Activated CD8-positive, alpha-beta memory T cell treated with anti-CD3 and anti-CD28 coated beads, Interleukin-2, amount 10 ng/mL, durations not matched to agents 7 days and 5 days (primary cell): ENCODE measurements around the gene KCNH8. TPM values are rescaled to one million over a fixed set of nuclear protein-coding genes. Genes with fewer than 3 reads are reported as not detected.

Experiments used
- ATAC-seq: fragments of 150-1000 bp; cut with Tn5 transposase; one replicate; pipeline ENCODE4 v1.10.0; 2021; ENCODE audit warnings: moderate library complexity
- CTCF ChIA-PET: fragments of 350-600 bp; sonication (Branson Sonifier 250); formaldehyde crosslinking; loops from one replicate; lab custom pipeline; 2021; ENCODE audit warnings: antibody characterized with exemption; lab: Charles Lee
- DNase-seq: peaks from one replicate; pipeline ENCODE4 v3.0.0-alpha.2; 2020
- H3K27ac Mint-ChIP-seq: one replicate; pipeline ENCODE4 v1.8.0; 2021; ENCODE audit warnings: mild to moderate bottlenecking, mixed read lengths
- H3K27me3 Mint-ChIP-seq: one replicate; pipeline ENCODE4 v1.8.0; 2021; ENCODE audit warnings: mixed read lengths
- H3K36me3 Mint-ChIP-seq: one replicate; pipeline ENCODE4 v1.8.0; 2021; ENCODE audit warnings: mild to moderate bottlenecking, mixed read lengths
- H3K4me1 Mint-ChIP-seq: one replicate; pipeline ENCODE4 v1.8.0; 2021; ENCODE audit warnings: mixed read lengths
- H3K4me3 Mint-ChIP-seq: one replicate; pipeline ENCODE4 v1.8.0; 2021; ENCODE audit warnings: mild to moderate bottlenecking, moderate library complexity, mixed read lengths
- H3K9me3 Mint-ChIP-seq: one replicate; pipeline ENCODE4 v1.8.0; 2022; ENCODE audit warnings: low read depth, mixed read lengths
- total RNA-seq, 2 experiments: library from RNA; stranded (reverse); gene quantifications; one replicate each; pipeline ENCODE4 v1.2.3, GENCODE V29; 2021

The KCNH8 gene
- total RNA-seq, 2 experiments from 2014 or later: 0.05 TPM; not detected in 1

- CTCF ChIA-PET: no interaction called here
- Mint-ChIP-seq H3K27me3 (no peaks in the 10 kb centered on the region), H3K36me3 (no peaks in the 10 kb centered on the region), H3K27ac (no peak overlapping the region), H3K9me3 (no peaks in the 10 kb centered on the region), H3K4me1 (no peaks in the 10 kb centered on the region), H3K4me3 (no peak overlapping the region)
- DNase-seq (no peak), ATAC-seq (no peak)
These were observed 217.2 kb downstream of the KCNH8 start for GRCh38 chr3:19365471-19365870.

GRCh38 chr3:19384868-19385267 is 236.6 kb downstream of the KCNH8 start:
- CTCF ChIA-PET: no interaction called here
- DNase-seq: no peak
- Mint-ChIP-seq H3K27me3 (no peaks in the 10 kb centered on the region), H3K4me1 (no peaks in the 10 kb centered on the region), H3K4me3 (no peak overlapping the region), H3K27ac (no peak overlapping the region), H3K36me3 (no peaks in the 10 kb centered on the region), H3K9me3 (no peaks in the 10 kb centered on the region)
- ATAC-seq: no peak

- no peaks in the 10 kb centered on the region for H3K4me1 Mint-ChIP-seq
- no peaks in the 10 kb centered on the region for H3K36me3 Mint-ChIP-seq
- H3K9me3 Mint-ChIP-seq: no peaks in the 10 kb centered on the region
- no peaks in the 10 kb centered on the region for H3K27me3 Mint-ChIP-seq
- CTCF ChIA-PET: no interaction called here
- ATAC-seq (no peak), DNase-seq (no peak)
- no peak overlapping the region for H3K27ac Mint-ChIP-seq
- H3K4me3 Mint-ChIP-seq: no peak overlapping the region
These were observed 243.8 kb downstream of the KCNH8 start for GRCh38 chr3:19392150-19392549.

GRCh38 chr3:19394946-19395345 is 246.6 kb downstream of the KCNH8 start:
- no peak for ATAC-seq
- H3K4me1 Mint-ChIP-seq: no peaks in the 10 kb centered on the region

GRCh38 chr3:19396726-19397125 is 248.4 kb downstream of the KCNH8 start:
- no peak overlapping the region for H3K27ac Mint-ChIP-seq
- no peaks in the 10 kb centered on the region for H3K4me1 Mint-ChIP-seq
- no peak overlapping the region for H3K4me3 Mint-ChIP-seq
- H3K36me3 Mint-ChIP-seq: no peaks in the 10 kb centered on the region
- H3K27me3 Mint-ChIP-seq: no peaks in the 10 kb centered on the region
- DNase-seq (no peak), ATAC-seq (no peak)
- CTCF ChIA-PET: no interaction called here
- no peaks in the 10 kb centered on the region for H3K9me3 Mint-ChIP-seq

More at GRCh38 chr3:19394946-19395345, 246.6 kb downstream of the KCNH8 start:
- Mint-ChIP-seq H3K36me3 (no peaks in the 10 kb centered on the region), H3K4me3 (no peak overlapping the region), H3K27me3 (no peaks in the 10 kb centered on the region), H3K9me3 (no peaks in the 10 kb centered on the region), H3K27ac (no peak overlapping the region)
- CTCF ChIA-PET: no interaction called here
- no peak for DNase-seq

- Mint-ChIP-seq H3K36me3 (no peaks in the 10 kb centered on the region), H3K4me3 (no peak overlapping the region), H3K27ac (no peak overlapping the region), H3K4me1 (no peaks in the 10 kb centered on the region), H3K27me3 (no peaks in the 10 kb centered on the region), H3K9me3 (no peaks in the 10 kb centered on the region)
- ATAC-seq (no peak), DNase-seq (no peak)
- CTCF ChIA-PET: no interaction called here
These were observed 251.0 kb downstream of the KCNH8 start for GRCh38 chr3:19399356-19399755.

- H3K4me3 Mint-ChIP-seq: no peak overlapping the region
- no peaks in the 10 kb centered on the region for H3K9me3 Mint-ChIP-seq
- no peaks in the 10 kb centered on the region for H3K36me3 Mint-ChIP-seq
- H3K27ac Mint-ChIP-seq: no peak overlapping the region
- CTCF ChIA-PET: no interaction called here
- no peaks in the 10 kb centered on the region for H3K4me1 Mint-ChIP-seq
- H3K27me3 Mint-ChIP-seq: no peaks in the 10 kb centered on the region
- DNase-seq (no peak), ATAC-seq (no peak)
These were observed 251.5 kb downstream of the KCNH8 start for GRCh38 chr3:19399836-19400235.

GRCh38 chr3:19420159-19420558 is 271.8 kb downstream of the KCNH8 start:
- H3K36me3 Mint-ChIP-seq: no peaks in the 10 kb centered on the region
- ATAC-seq (no peak), DNase-seq (no peak)
- no peak overlapping the region for H3K4me3 Mint-ChIP-seq
- peaks cover 6% of the 10 kb centered on the region for H3K9me3 Mint-ChIP-seq
- H3K27ac Mint-ChIP-seq: no peak overlapping the region
- CTCF ChIA-PET: no interaction called here
- H3K27me3 Mint-ChIP-seq: no peaks in the 10 kb centered on the region
- peaks cover 2% of the 10 kb centered on the region for H3K4me1 Mint-ChIP-seq

- Mint-ChIP-seq H3K4me1 (peaks cover 14% of the 10 kb centered on the region), H3K27ac (no peak overlapping the region), H3K36me3 (no peaks in the 10 kb centered on the region), H3K9me3 (peaks cover 8% of the 10 kb centered on the region), H3K4me3 (no peak overlapping the region), H3K27me3 (no peaks in the 10 kb centered on the region)
- no peak for ATAC-seq
- CTCF ChIA-PET: interaction anchor here (0.7 kb wide), 1 partner anchor 871 kb away, joined by 3 read pairs; no protein-coding TSS in a partner anchor
- no peak for DNase-seq
These were observed 277.5 kb downstream of the KCNH8 start for GRCh38 chr3:19425825-19426224.

- H3K4me3 Mint-ChIP-seq: no peak overlapping the region
- no peak overlapping the region for H3K27ac Mint-ChIP-seq
- CTCF ChIA-PET: no interaction called here
- ATAC-seq (peak; percentile 36), DNase-seq (no peak)
- H3K27me3 Mint-ChIP-seq: no peaks in the 10 kb centered on the region
- H3K36me3 Mint-ChIP-seq: no peaks in the 10 kb centered on the region
- H3K9me3 Mint-ChIP-seq: peaks cover 8% of the 10 kb centered on the region
- peaks cover 14% of the 10 kb centered on the region for H3K4me1 Mint-ChIP-seq
These were observed 279.3 kb downstream of the KCNH8 start for GRCh38 chr3:19427422-19428149.

- H3K9me3 Mint-ChIP-seq: peaks cover 8% of the 10 kb centered on the region
- H3K27me3 Mint-ChIP-seq: no peaks in the 10 kb centered on the region
- DNase-seq (no peak), ATAC-seq (no peak)
- H3K36me3 Mint-ChIP-seq: no peaks in the 10 kb centered on the region
- no peak overlapping the region for H3K4me3 Mint-ChIP-seq
- CTCF ChIA-PET: no interaction called here
- H3K4me1 Mint-ChIP-seq: peaks cover 14% of the 10 kb centered on the region
- H3K27ac Mint-ChIP-seq: no peak overlapping the region
These were observed 280.4 kb downstream of the KCNH8 start for GRCh38 chr3:19428729-19429128.

- Mint-ChIP-seq H3K9me3 (peaks cover 4% of the 10 kb centered on the region), H3K4me3 (no peak overlapping the region), H3K27ac (no peak overlapping the region), H3K4me1 (peaks cover 1% of the 10 kb centered on the region), H3K27me3 (no peaks in the 10 kb centered on the region), H3K36me3 (no peaks in the 10 kb centered on the region)
- CTCF ChIA-PET: no interaction called here
- no peak for ATAC-seq
- no peak for DNase-seq
These were observed 284.4 kb downstream of the KCNH8 start for GRCh38 chr3:19432669-19433068.

GRCh38 chr3:19436746-19437145 is 288.4 kb downstream of the KCNH8 start:
- DNase-seq (no peak), ATAC-seq (no peak)
- CTCF ChIA-PET: no interaction called here
- H3K9me3 Mint-ChIP-seq: no peaks in the 10 kb centered on the region
- no peak overlapping the region for H3K27ac Mint-ChIP-seq
- H3K36me3 Mint-ChIP-seq: no peaks in the 10 kb centered on the region
- no peaks in the 10 kb centered on the region for H3K4me1 Mint-ChIP-seq
- no peak overlapping the region for H3K4me3 Mint-ChIP-seq
- H3K27me3 Mint-ChIP-seq: no peaks in the 10 kb centered on the region

GRCh38 chr3:19439944-19440343 is 291.6 kb downstream of the KCNH8 start:
- no peaks in the 10 kb centered on the region for H3K9me3 Mint-ChIP-seq
- H3K27me3 Mint-ChIP-seq: no peaks in the 10 kb centered on the region
- ATAC-seq (no peak), DNase-seq (no peak)
- no peaks in the 10 kb centered on the region for H3K4me1 Mint-ChIP-seq
- H3K4me3 Mint-ChIP-seq: no peak overlapping the region
- H3K27ac Mint-ChIP-seq: no peak overlapping the region
- CTCF ChIA-PET: no interaction called here
- H3K36me3 Mint-ChIP-seq: no peaks in the 10 kb centered on the region
